Measurements from ENCODE around the gene UBE4B. TPM values are rescaled to one million over a fixed set of nuclear protein-coding genes. Genes with fewer than 3 reads are reported as not detected.

UBE4B gene
- total and polyA plus RNA-seq, 10 of the 15 experiments (the other 5 are each of a cell fraction or from before 2014, with no cell fraction given) = 2.9 to 32.6 (median 20.7) TPM

DNA sequence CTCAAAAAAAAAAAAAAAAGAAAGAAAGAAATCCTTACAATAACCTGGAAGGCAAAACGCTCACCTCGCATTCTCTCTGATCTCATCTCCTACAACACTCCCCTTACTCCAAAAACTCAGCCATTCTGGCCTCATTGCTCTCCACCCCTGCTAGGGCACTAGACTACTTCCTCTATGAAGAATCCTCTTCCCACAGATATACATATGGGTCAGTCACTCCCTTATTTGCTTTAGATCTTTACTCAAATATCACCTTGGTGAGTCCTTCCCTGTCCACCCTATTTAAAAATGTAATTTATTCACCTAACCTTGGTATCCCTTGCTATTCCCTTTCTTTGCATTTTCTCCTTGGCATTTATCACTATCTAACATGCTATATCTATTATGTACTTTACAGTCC is 153.0 kb downstream of the UBE4B start (continued):
- no peak for TF ChIP-seq BHLHE40 (IDR thresholded peaks at IDR 0.05; ENCODE audit: borderline replicate concordance in 1 of 2, low read depth in 2 of 2, low read length in 1 of 2)

DNA sequence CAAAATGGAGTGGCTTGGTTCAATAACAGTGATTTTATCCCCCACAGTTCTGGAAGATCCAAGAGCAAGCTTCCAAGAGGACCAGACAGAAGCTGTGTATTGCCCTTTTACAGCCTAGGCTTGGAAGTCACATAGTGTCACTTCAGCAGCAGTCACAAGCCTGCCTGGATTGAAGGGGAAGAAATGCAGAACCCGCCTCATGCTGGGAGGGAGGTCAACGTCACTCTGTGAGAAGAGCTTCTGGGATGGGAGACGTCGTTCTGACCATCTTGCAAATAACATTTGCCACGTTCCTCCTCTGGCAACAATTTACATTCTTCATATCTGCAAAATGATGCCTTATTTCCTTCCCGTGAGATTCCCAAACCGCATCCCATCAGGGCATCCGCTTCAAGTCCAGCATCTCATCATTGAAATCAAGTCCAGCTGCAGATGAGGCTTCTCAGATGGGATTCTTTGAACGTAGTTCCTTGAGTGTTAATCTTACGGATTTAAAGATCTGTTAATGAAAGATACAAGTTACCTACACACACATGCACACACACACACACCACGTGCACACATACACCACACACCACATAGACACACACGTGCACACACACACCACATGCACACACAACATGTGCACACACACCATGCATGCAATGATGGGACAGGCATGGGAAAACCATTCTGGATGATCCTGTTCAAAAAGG is 153.7 kb downstream of the UBE4B start:
- no peaks in the 10 kb centered on the region for H4K20me1 ChIP-seq (ENCODE audit: control insufficient read depth, insufficient read depth)
- TF ChIP-seq, protein P1, sequence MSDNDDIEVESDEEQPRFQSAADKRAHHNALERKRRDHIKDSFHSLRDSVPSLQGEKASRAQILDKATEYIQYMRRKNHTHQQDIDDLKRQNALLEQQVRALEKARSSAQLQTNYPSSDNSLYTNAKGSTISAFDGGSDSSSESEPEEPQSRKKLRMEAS (IDR thresholded peaks at IDR 0.05; ENCODE audit: low read depth, low read length) = no peak
- TF ChIP-seq HDAC2 (IDR thresholded peaks at IDR 0.05) = no peak
- no peak for TF ChIP-seq BACH1 (IDR thresholded peaks at IDR 0.05; ENCODE audit: borderline replicate concordance)
- in situ Hi-C loops (cut with MboI) (no loop called here), intact Hi-C loops (cut with micrococcal nuclease; ENCODE audit: unreplicated experiment) (no loop called here)
- H3K9ac ChIP-seq (ENCODE audit: control insufficient read depth, insufficient read depth, low read length) = no peak overlapping the region
- no peaks in the 10 kb centered on the region for H3K9me3 ChIP-seq (replicated peaks; ENCODE audit: control insufficient read depth, insufficient read depth, low read length)
- BruUV-seq (replicated peaks) = no TSS peak
- FAIRE-seq (no peak), ATAC-seq (no peak), DNase-seq (ENCODE audit: low read depth, low spot score) (no peak)
- H3K27ac ChIP-seq (ENCODE audit: control insufficient read depth, insufficient read depth) = no peak overlapping the region
- peaks cover 4% of the 10 kb centered on the region; the same call in 1 of the 2 replicates for H3K4me1 ChIP-seq (ENCODE audit: control insufficient read depth, insufficient read depth, low read length)
- ChIA-PET SMC1A (ENCODE audit: uncharacterized antibody, unreplicated experiment) (no interaction called here), RAD21 (ENCODE audit: unreplicated experiment) (no interaction called here), POLR2A (interaction anchor here (0.6 to 0.7 kb wide), 2 partner anchors 107 to 351 kb away, joined by 3 to 5 read pairs; no protein-coding TSS in a partner anchor), CTCF (no interaction called here)
- no peak overlapping the region for H3K4me3 ChIP-seq
- H2AFZ ChIP-seq (ENCODE audit: control insufficient read depth, low read depth, low read length) = no peak overlapping the region
- no peaks in the 10 kb centered on the region for H3K36me3 ChIP-seq (ENCODE audit: control insufficient read depth in 2 of 2, insufficient read depth in 2 of 2, low read length in 1 of 2)
- WGBS (ENCODE audit: insufficient coverage, insufficient replicate concordance, low lambda C conversion rate, missing lambda C conversion rate) = 59% methylated on average over 12 of the region's 12 CpGs
- no peaks in the 10 kb centered on the region for H3K27me3 ChIP-seq (replicated peaks in 1 of 2; ENCODE audit: control insufficient read depth in 2 of 2, insufficient read depth in 2 of 2, low read length in 1 of 2)
- H3K4me2 ChIP-seq (ENCODE audit: control insufficient read depth, insufficient read depth) = no peak overlapping the region
- H3K79me2 ChIP-seq (ENCODE audit: control insufficient read depth, insufficient read depth, low read length) = no peaks in the 10 kb centered on the region

DNA sequence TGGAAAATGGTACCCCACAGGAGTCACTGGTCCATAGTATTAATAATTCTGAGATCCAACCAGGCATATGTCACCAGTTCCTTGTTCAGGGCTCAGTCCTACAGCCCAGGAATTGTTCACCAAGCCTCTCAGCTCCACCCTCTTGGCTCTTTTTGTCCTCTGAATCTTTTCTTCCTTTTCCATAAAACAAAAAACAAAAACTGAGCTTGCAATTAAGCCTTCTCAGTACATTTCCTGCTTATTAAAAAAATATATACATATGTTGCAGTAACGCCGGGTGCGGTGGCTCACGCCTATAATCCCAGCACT is 154.2 kb downstream of the UBE4B start:
- no peak overlapping the region for H2AFZ ChIP-seq (ENCODE audit: control insufficient read depth, low read depth, low read length)
- no peaks in the 10 kb centered on the region for H3K36me3 ChIP-seq (ENCODE audit: control insufficient read depth in 2 of 2, insufficient read depth in 2 of 2, low read length in 1 of 2)
- H3K9ac ChIP-seq (ENCODE audit: control insufficient read depth, insufficient read depth, low read length) = no peak overlapping the region
- SMC1A ChIA-PET (ENCODE audit: uncharacterized antibody, unreplicated experiment) = interaction anchor here (0.9 kb wide), 1 partner anchor 17 kb away, joined by 3 read pairs; no protein-coding TSS in a partner anchor
- no peak for FAIRE-seq
- CTCF ChIA-PET = no interaction called here
- DNase-seq (ENCODE audit: low read depth, low spot score) = no peak
- H4K20me1 ChIP-seq (ENCODE audit: control insufficient read depth, insufficient read depth) = no peaks in the 10 kb centered on the region
- H3K79me2 ChIP-seq (ENCODE audit: control insufficient read depth, insufficient read depth, low read length) = no peaks in the 10 kb centered on the region
- H3K4me3 ChIP-seq = no peak overlapping the region
- H3K27me3 ChIP-seq (replicated peaks in 1 of 2; ENCODE audit: control insufficient read depth in 2 of 2, insufficient read depth in 2 of 2, low read length in 1 of 2) = no peaks in the 10 kb centered on the region
- BruUV-seq (replicated peaks) = no TSS peak
- peaks cover 4% of the 10 kb centered on the region; the same call in 1 of the 2 replicates for H3K4me1 ChIP-seq (ENCODE audit: control insufficient read depth, insufficient read depth, low read length)
- H3K4me2 ChIP-seq (ENCODE audit: control insufficient read depth, insufficient read depth) = no peak overlapping the region
- in situ Hi-C loops (cut with MboI) (no loop called here), intact Hi-C loops (cut with micrococcal nuclease; ENCODE audit: unreplicated experiment) (no loop called here)
- RAD21 ChIA-PET (ENCODE audit: unreplicated experiment) = no interaction called here
- H3K27ac ChIP-seq (ENCODE audit: control insufficient read depth, insufficient read depth) = no peak overlapping the region
- POLR2A ChIA-PET = interaction anchor here (0.6 to 0.7 kb wide), 2 partner anchors 106 to 350 kb away, joined by 3 to 5 read pairs; no protein-coding TSS in a partner anchor
- 99% methylated on average over 4 of the region's 4 CpGs for WGBS (ENCODE audit: insufficient coverage, insufficient replicate concordance, low lambda C conversion rate, missing lambda C conversion rate)
- no peak for ATAC-seq
- H3K9me3 ChIP-seq (replicated peaks; ENCODE audit: control insufficient read depth, insufficient read depth, low read length) = no peaks in the 10 kb centered on the region
- TF ChIP-seq, protein P2, sequence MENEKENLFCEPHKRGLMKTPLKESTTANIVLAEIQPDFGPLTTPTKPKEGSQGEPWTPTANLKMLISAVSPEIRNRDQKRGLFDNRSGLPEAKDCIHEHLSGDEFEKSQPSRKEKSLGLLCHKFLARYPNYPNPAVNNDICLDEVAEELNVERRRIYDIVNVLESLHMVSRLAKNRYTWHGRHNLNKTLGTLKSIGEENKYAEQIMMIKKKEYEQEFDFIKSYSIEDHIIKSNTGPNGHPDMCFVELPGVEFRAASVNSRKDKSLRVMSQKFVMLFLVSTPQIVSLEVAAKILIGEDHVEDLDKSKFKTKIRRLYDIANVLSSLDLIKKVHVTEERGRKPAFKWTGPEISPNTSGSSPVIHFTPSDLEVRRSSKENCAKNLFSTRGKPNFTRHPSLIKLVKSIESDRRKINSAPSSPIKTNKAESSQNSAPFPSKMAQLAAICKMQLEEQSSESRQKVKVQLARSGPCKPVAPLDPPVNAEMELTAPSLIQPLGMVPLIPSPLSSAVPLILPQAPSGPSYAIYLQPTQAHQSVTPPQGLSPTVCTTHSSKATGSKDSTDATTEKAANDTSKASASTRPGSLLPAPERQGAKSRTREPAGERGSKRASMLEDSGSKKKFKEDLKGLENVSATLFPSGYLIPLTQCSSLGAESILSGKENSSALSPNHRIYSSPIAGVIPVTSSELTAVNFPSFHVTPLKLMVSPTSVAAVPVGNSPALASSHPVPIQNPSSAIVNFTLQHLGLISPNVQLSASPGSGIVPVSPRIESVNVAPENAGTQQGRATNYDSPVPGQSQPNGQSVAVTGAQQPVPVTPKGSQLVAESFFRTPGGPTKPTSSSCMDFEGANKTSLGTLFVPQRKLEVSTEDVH (IDR thresholded peaks at IDR 0.05; ENCODE audit: low read depth, partially characterized antibody) = no peak
- TF ChIP-seq, protein P1 (IDR thresholded peaks at IDR 0.05; ENCODE audit: low read depth, low read length) = no peak
- TF ChIP-seq, protein P3, sequence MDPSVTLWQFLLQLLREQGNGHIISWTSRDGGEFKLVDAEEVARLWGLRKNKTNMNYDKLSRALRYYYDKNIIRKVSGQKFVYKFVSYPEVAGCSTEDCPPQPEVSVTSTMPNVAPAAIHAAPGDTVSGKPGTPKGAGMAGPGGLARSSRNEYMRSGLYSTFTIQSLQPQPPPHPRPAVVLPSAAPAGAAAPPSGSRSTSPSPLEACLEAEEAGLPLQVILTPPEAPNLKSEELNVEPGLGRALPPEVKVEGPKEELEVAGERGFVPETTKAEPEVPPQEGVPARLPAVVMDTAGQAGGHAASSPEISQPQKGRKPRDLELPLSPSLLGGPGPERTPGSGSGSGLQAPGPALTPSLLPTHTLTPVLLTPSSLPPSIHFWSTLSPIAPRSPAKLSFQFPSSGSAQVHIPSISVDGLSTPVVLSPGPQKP (IDR thresholded peaks at IDR 0.05; ENCODE audit: low read depth, low read length) = no peak
- no peak for TF ChIP-seq CHD4 (IDR thresholded peaks at IDR 0.05)
- no peak for TF ChIP-seq POLR2A (IDR thresholded peaks at IDR 0.05; ENCODE audit: low read depth, low read length)
- TF ChIP-seq NR2F1 (conservative IDR thresholded peaks at IDR 0.05) = no peak
- TF ChIP-seq BCL11A (IDR thresholded peaks at IDR 0.05; ENCODE audit: low read depth, low read length) = no peak
- no peak for TF ChIP-seq TCF3 (IDR thresholded peaks at IDR 0.05; ENCODE audit: borderline replicate concordance, insufficient read depth, low read depth, low read length)
